HL-60 (cell line): ENCODE results near the gene BBIP1.

Experiments used
- DNase-seq, 2 experiments: peaks; one replicate each; pipeline ENCODE4 v3.0.0-alpha.2; 2010 to 2020; ENCODE audit warnings: low read depth in 1 of 2, low spot score in 1 of 2
- H3K27ac ChIP-seq: fragments of 250-450 bp; sonication (Bioruptor Pico); replicated peaks from 2 replicates; pipeline ENCODE4 v1.5.1; 2020; ENCODE audit warnings: mild to moderate bottlenecking, moderate library complexity
- H3K27me3 ChIP-seq: fragments of 250-450 bp; sonication (Bioruptor Pico); 2 replicates; pipeline ENCODE4 v1.5.1; 2021; ENCODE audit warnings: mild to moderate bottlenecking, moderate library complexity; ENCODE audit not compliant: insufficient read depth, poor library complexity, severe bottlenecking
- H3K4me3 ChIP-seq: replicated peaks from 2 replicates; pipeline ENCODE4 v1.5.1; 2011; ENCODE audit warnings: mild to moderate bottlenecking, control low read depth, low read length; ENCODE audit not compliant: insufficient read depth
- GABPA ChIP-seq: IDR thresholded peaks from 2 replicates; pipeline ENCODE4 v1.6.1; 2012; ENCODE audit warnings: low read depth
- POLR2AphosphoS5 ChIP-seq: IDR thresholded peaks from 2 replicates; pipeline ENCODE4 v1.6.1; 2012; ENCODE audit warnings: low read depth
- SPI1 ChIP-seq: IDR thresholded peaks from 2 replicates; pipeline ENCODE4 v1.6.1; 2012; ENCODE audit warnings: low read depth, mild to moderate bottlenecking, borderline replicate concordance
- TF ChIP-seq, protein P1 (sequence below): IDR thresholded peaks from one replicate; pipeline ENCODE4 v1.5.1; 2011; ENCODE audit warnings: low read length, control low read depth, inconsistent platforms; ENCODE audit not compliant: insufficient read depth
- TF ChIP-seq, protein P2 (sequence below): IDR thresholded peaks from 2 replicates; pipeline ENCODE4 v1.6.1; 2012; ENCODE audit warnings: low read depth; ENCODE audit not compliant: insufficient replicate concordance

The BBIP1 gene

DNA sequence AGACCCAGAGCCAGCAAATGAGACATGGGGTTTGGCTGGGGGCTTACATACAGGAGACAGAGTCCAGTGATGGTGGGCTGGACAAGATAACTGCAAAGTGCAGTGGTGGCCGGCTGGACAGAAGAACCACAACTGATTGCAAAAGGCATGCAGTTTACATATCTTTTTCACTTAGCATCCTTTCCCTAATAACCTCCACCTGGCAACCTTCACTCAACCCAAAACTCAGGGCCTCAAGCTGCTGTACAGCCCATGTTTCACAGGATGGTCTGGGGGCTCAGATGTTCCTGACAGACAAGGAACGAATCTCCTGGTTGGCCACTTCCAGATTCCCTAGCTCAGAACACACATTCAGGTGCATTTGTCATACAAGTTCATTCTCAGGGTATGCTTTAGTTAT is 55.0 kb downstream of the BBIP1 start:
- no peak for DNase-seq
- TF ChIP-seq GABPA (no peak), SPI1 (no peak), POLR2AphosphoS5 (no peak)
- TF ChIP-seq, protein P1, sequence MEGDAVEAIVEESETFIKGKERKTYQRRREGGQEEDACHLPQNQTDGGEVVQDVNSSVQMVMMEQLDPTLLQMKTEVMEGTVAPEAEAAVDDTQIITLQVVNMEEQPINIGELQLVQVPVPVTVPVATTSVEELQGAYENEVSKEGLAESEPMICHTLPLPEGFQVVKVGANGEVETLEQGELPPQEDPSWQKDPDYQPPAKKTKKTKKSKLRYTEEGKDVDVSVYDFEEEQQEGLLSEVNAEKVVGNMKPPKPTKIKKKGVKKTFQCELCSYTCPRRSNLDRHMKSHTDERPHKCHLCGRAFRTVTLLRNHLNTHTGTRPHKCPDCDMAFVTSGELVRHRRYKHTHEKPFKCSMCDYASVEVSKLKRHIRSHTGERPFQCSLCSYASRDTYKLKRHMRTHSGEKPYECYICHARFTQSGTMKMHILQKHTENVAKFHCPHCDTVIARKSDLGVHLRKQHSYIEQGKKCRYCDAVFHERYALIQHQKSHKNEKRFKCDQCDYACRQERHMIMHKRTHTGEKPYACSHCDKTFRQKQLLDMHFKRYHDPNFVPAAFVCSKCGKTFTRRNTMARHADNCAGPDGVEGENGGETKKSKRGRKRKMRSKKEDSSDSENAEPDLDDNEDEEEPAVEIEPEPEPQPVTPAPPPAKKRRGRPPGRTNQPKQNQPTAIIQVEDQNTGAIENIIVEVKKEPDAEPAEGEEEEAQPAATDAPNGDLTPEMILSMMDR, result no peak
- TF ChIP-seq, protein P2, sequence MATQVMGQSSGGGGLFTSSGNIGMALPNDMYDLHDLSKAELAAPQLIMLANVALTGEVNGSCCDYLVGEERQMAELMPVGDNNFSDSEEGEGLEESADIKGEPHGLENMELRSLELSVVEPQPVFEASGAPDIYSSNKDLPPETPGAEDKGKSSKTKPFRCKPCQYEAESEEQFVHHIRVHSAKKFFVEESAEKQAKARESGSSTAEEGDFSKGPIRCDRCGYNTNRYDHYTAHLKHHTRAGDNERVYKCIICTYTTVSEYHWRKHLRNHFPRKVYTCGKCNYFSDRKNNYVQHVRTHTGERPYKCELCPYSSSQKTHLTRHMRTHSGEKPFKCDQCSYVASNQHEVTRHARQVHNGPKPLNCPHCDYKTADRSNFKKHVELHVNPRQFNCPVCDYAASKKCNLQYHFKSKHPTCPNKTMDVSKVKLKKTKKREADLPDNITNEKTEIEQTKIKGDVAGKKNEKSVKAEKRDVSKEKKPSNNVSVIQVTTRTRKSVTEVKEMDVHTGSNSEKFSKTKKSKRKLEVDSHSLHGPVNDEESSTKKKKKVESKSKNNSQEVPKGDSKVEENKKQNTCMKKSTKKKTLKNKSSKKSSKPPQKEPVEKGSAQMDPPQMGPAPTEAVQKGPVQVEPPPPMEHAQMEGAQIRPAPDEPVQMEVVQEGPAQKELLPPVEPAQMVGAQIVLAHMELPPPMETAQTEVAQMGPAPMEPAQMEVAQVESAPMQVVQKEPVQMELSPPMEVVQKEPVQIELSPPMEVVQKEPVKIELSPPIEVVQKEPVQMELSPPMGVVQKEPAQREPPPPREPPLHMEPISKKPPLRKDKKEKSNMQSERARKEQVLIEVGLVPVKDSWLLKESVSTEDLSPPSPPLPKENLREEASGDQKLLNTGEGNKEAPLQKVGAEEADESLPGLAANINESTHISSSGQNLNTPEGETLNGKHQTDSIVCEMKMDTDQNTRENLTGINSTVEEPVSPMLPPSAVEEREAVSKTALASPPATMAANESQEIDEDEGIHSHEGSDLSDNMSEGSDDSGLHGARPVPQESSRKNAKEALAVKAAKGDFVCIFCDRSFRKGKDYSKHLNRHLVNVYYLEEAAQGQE, result no peak
- no peaks in the 10 kb centered on the region for H3K27me3 ChIP-seq
- H3K27ac ChIP-seq, result peak overlapping the region; percentile 84
- H3K4me3 ChIP-seq, result no peak overlapping the region

DNA sequence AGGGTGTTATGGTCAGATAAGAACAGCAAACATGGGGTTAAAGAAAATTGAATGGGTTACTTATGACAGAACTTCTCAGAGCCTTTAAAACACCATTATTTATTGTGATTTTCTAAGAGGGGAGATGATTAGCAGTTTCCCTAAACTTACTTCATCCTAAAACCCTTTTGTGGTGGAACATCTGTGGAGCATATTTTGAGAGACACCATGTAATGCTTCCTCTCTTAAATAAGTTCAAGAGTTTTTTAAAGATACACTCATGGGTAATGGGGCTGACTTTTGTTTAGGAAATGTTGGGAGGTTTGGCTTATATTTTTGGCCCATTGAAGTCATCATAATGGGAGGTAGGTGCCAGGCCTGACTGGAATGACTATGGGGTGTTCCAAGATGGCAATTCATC is 55.6 kb downstream of the BBIP1 start:
- peak overlapping the region; percentile 84 for H3K27ac ChIP-seq
- no peak for TF ChIP-seq SPI1
- TF ChIP-seq, protein P1, result no peak
- no peak for TF ChIP-seq GABPA
- H3K4me3 ChIP-seq, result no peak overlapping the region
- H3K27me3 ChIP-seq, result no peaks in the 10 kb centered on the region
- DNase-seq, result no peak

DNA sequence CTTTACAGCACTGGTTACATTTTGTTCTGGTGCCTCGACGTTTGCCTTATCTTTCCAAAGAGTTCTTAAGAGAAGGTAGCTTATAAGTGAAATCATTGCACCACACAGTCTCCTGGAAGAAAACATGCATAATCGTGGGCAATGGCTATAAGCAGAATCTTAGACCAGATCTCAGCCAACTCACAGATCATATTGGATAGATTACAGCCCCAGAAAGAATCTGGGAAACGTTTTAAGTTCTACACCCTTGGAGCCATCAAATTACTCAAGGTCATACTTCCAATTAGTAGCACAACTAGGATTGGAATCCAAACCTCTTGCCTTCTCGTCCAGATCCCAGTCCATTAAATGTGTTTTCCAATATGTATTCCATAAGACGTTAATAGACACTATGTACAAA is 56.0 kb downstream of the BBIP1 start:
- no peak overlapping the region for H3K4me3 ChIP-seq
- no peak for DNase-seq
- no peaks in the 10 kb centered on the region for H3K27me3 ChIP-seq
- H3K27ac ChIP-seq, result peak overlapping the region; percentile 86
- TF ChIP-seq POLR2AphosphoS5 (no peak), SPI1 (no peak), GABPA (no peak)
- TF ChIP-seq, protein P1, result no peak
- TF ChIP-seq, protein P2, result no peak

DNA sequence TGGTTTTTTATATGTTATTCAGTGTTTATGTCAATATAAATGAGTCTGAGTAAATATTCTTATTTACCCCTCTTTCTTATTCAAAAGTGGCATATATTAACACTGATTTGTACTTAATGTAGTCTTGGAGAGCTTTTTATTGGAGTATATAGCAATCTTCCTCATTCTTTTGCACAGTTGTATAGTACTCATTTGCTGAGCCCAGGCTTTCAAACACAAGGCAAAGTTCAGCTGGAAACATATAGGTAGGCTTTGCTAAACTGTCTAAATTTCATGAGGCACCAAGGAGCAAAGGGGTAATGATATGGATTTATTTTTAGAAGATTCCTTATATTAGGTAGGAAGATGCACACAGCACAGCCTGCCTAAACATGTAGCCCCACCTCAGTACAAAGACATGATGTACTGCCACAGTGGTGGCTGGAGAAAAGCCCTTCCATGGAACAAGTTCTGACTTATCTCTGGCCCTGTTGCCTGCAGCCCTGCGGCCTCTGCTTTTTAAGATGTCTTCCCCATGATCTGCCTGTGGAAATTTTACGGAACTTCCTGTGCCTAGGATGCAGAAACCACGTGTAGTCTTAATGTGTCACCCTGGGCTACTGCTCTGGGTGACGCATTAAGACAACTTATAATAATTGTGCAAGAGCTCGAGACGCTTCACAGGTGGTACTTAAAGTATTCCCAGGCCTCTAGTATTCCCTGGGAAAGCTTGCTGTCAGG is 56.9 kb downstream of the BBIP1 start:
- H3K27ac ChIP-seq, result peak overlapping the region; percentile 86
- DNase-seq, result peak; percentile 61 to 66
- no peaks in the 10 kb centered on the region for H3K27me3 ChIP-seq
- TF ChIP-seq, protein P1, result no peak
- TF ChIP-seq SPI1, result no peak
- no peak overlapping the region for H3K4me3 ChIP-seq
